Activated T-helper 1 cell treated with anti-CD3 and anti-CD28 coated beads, Interleukin-2, amount 50 U/mL, for 16 hours (primary cell): ENCODE measurements around the gene CPNE8.

Experiments used
- DNase-seq, 2 donors: peaks; one replicate each; pipeline ENCODE4 v3.0.0-alpha.2; 2020; ENCODE audit warnings: low read depth in 1 of 2, low spot score in 1 of 2

Gene CPNE8

GRCh38 chr12:38838056-38838850, 67.1 kb downstream of the CPNE8 start:
- no peak for DNase-seq

- no peak for DNase-seq
These were observed 73.7 kb downstream of the CPNE8 start for GRCh38 chr12:38831715-38832114.

GRCh38 chr12:38825006-38825405, 80.4 kb downstream of the CPNE8 start:
- no peak for DNase-seq

- no peak for DNase-seq
These were observed 81.7 kb downstream of the CPNE8 start for GRCh38 chr12:38823738-38824137.

- DNase-seq, result no peak
These were observed 82.1 kb downstream of the CPNE8 start for GRCh38 chr12:38823314-38823713.

- DNase-seq, result no peak
These were observed 87.4 kb downstream of the CPNE8 start for GRCh38 chr12:38817942-38818341.

- DNase-seq, result no peak
These were observed 91.5 kb downstream of the CPNE8 start for GRCh38 chr12:38813923-38814322.

GRCh38 chr12:38811814-38812356, 93.5 kb downstream of the CPNE8 start:
- DNase-seq, result no peak

GRCh38 chr12:38809832-38810231, 95.6 kb downstream of the CPNE8 start:
- DNase-seq, result no peak

- no peak for DNase-seq
These were observed 117.3 kb downstream of the CPNE8 start for GRCh38 chr12:38788106-38788505.

- no peak for DNase-seq
These were observed 120.0 kb downstream of the CPNE8 start for GRCh38 chr12:38785381-38785780.

GRCh38 chr12:38783304-38783703, 122.1 kb downstream of the CPNE8 start:
- DNase-seq, result no peak

- no peak for DNase-seq
These were observed 123.0 kb downstream of the CPNE8 start for GRCh38 chr12:38782359-38782758.

- no peak for DNase-seq
These were observed 128.7 kb downstream of the CPNE8 start for GRCh38 chr12:38776647-38777046.

- no peak for DNase-seq
These were observed 129.9 kb downstream of the CPNE8 start for GRCh38 chr12:38775457-38775856.

GRCh38 chr12:38772437-38772836, 133.0 kb downstream of the CPNE8 start:
- no peak for DNase-seq

- DNase-seq, result no peak
These were observed 133.5 kb downstream of the CPNE8 start for GRCh38 chr12:38771871-38772270.

- DNase-seq, result no peak
These were observed 143.6 kb downstream of the CPNE8 start for GRCh38 chr12:38761636-38762342.

- no peak for DNase-seq
These were observed 144.3 kb downstream of the CPNE8 start for GRCh38 chr12:38761111-38761510.

- no peak for DNase-seq
These were observed 145.8 kb downstream of the CPNE8 start for GRCh38 chr12:38759621-38760020.

GRCh38 chr12:38746744-38747143, 158.6 kb downstream of the CPNE8 start:
- DNase-seq, result no peak

GRCh38 chr12:38745601-38746000, 159.8 kb downstream of the CPNE8 start:
- DNase-seq, result no peak
